22Rv1 (cell line): ENCODE measurements around the gene ANO10.

Experiments used
- ZFX ChIP-seq: fragments of 450-650 bp; IDR thresholded peaks from 2 replicates; pipeline ENCODE4 v1.6.1; 2017; ENCODE audit warnings: antibody characterized with exemption, borderline replicate concordance
- TF ChIP-seq, protein P1 (sequence below): fragments of 450-650 bp; IDR thresholded peaks from 2 replicates; pipeline ENCODE4 v1.5.1; 2017; ENCODE audit warnings: mild to moderate bottlenecking

GRCh38 chr3:43615133-43615532 is 6.7 kb downstream of the ANO10 start:
- TF ChIP-seq, protein P1, sequence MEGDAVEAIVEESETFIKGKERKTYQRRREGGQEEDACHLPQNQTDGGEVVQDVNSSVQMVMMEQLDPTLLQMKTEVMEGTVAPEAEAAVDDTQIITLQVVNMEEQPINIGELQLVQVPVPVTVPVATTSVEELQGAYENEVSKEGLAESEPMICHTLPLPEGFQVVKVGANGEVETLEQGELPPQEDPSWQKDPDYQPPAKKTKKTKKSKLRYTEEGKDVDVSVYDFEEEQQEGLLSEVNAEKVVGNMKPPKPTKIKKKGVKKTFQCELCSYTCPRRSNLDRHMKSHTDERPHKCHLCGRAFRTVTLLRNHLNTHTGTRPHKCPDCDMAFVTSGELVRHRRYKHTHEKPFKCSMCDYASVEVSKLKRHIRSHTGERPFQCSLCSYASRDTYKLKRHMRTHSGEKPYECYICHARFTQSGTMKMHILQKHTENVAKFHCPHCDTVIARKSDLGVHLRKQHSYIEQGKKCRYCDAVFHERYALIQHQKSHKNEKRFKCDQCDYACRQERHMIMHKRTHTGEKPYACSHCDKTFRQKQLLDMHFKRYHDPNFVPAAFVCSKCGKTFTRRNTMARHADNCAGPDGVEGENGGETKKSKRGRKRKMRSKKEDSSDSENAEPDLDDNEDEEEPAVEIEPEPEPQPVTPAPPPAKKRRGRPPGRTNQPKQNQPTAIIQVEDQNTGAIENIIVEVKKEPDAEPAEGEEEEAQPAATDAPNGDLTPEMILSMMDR = no peak
- no peak for TF ChIP-seq ZFX
